BLaER1 (cell line): Measurements from ENCODE around the gene JARID2.

Experiments
- H3K27ac ChIP-seq: shearing (Covaris generic); formaldehyde crosslinking; 2 replicates; pipeline ENCODE4 v1.8.1; 2022
- H3K27me3 ChIP-seq: shearing (Covaris generic); formaldehyde crosslinking; 2 replicates; pipeline ENCODE4 v1.8.1; 2022
- H3K36me3 ChIP-seq: shearing (Covaris generic); formaldehyde crosslinking; 2 replicates; pipeline ENCODE4 v1.8.1; 2022
- H3K4me1 ChIP-seq: shearing (Covaris generic); formaldehyde crosslinking; 2 replicates; pipeline ENCODE4 v1.8.1; 2022
- H3K4me2 ChIP-seq: shearing (Covaris generic); formaldehyde crosslinking; 2 replicates; pipeline ENCODE4 v1.8.1; 2022
- H3K4me3 ChIP-seq: shearing (Covaris generic); formaldehyde crosslinking; 2 replicates; pipeline ENCODE4 v1.8.1; 2022
- H3K9ac ChIP-seq: shearing (Covaris generic); formaldehyde crosslinking; 2 replicates; pipeline ENCODE4 v1.8.1; 2022
- H3K9me3 ChIP-seq: shearing (Covaris generic); formaldehyde crosslinking; 2 replicates; pipeline ENCODE4 v1.8.1; 2022
- H4K20me1 ChIP-seq: shearing (Covaris generic); formaldehyde crosslinking; 2 replicates; pipeline ENCODE4 v1.8.1; 2022
- Cebpa-rat ChIP-seq: shearing (Covaris generic); IDR thresholded peaks from 2 replicates; pipeline ENCODE4 v1.8.1; 2022

JARID2 gene

DNA sequence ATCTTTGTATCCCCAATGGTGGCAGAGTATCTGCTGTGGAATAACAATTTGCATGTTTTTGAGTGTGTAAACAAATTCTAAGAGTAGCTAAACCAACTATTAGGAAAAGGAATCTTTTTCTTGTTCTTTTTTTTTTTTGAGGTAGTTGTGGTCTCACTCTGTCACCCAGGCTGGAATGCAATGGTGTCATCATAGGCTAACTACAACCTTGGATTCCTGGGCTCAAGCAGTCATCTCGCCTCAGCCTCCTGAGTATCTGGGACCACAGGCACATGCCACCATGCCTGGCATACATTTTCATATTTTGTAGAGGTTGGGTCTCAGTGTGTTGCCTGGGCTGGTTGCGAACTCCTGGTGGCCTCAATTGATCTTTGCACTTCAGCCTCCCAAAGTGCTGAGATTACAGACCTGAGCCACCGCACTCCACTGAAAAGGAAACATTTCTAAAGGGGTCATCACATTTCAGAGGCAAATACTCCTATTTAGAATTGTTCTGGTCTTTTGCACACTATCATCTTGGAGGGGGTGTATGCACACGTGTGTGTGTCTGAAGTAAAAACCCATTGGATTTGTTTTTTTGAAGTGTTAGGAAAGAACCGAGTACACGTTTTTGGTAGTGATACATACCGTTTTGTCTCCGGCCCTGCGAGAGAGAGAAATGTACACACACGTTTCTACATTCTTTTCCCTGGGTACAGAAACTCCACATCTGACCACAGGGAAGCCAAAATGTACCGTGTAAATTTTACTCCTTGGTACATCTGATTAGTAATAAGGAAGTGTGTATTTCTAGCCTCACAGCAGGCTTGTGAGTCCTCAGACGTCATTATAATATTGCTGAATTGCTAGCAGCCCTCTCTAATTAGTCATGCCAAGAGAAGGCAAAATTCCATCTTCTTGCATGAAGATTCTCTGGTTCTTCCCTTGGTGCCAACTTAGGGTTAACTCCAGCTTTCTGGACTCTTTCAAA lies 183.6 kb downstream of the JARID2 start:
- Histone ChIP-seq H3K27me3 (no peaks in the 10 kb centered on the region), H3K4me2 (peak overlapping the region; percentile 73), H3K4me3 (no peak overlapping the region), H3K36me3 (peaks cover 21% of the 10 kb centered on the region), H3K27ac (peak overlapping the region; percentile 7; the same call in 1 of the 2 replicates), H4K20me1 (peaks cover 100% of the 10 kb centered on the region), H3K4me1 (peaks cover 100% of the 10 kb centered on the region), H3K9me3 (peaks cover under 1% of the 10 kb centered on the region; the same call in 1 of the 2 replicates), H3K9ac (0 out of 2 replicates have a peak overlapping the region, but pooled peaks have one; percentile 5)
- TF ChIP-seq Cebpa-rat: no peak

- H3K4me3 ChIP-seq: no peak overlapping the region
- peaks cover 100% of the 10 kb centered on the region for H3K4me1 ChIP-seq
- no peaks in the 10 kb centered on the region for H3K27me3 ChIP-seq
- H3K9ac ChIP-seq: no peak overlapping the region
- peaks cover 100% of the 10 kb centered on the region for H4K20me1 ChIP-seq
- no peak overlapping the region for H3K27ac ChIP-seq
- peak overlapping the region; percentile 92 for H3K4me2 ChIP-seq
- peaks cover 14% of the 10 kb centered on the region for H3K36me3 ChIP-seq
- no peak for TF ChIP-seq Cebpa-rat
- peaks cover 7% of the 10 kb centered on the region for H3K9me3 ChIP-seq
Observed at GRCh38 chr6:15430186-15430585, 184.3 kb downstream of the JARID2 start.

GRCh38 chr6:15430931-15431405 lies 185.1 kb downstream of the JARID2 start:
- H3K9ac ChIP-seq: 0 out of 2 replicates have a peak overlapping the region, but pooled peaks have one; percentile 71
- TF ChIP-seq Cebpa-rat: no peak

GRCh38 chr6:15431762-15432483 lies 186.1 kb downstream of the JARID2 start:
- Histone ChIP-seq H3K27me3 (no peaks in the 10 kb centered on the region), H3K9ac (peak overlapping the region; percentile 71), H3K9me3 (peaks cover 9% of the 10 kb centered on the region), H3K36me3 (0 out of 2 replicates have a peak, but pooled peaks cover 4% of the 10 kb centered on the region), H3K4me2 (peak overlapping the region; percentile 92), H3K4me3 (peak overlapping the region; percentile 50), H3K27ac (peak overlapping the region; percentile 79), H3K4me1 (peaks cover 100% of the 10 kb centered on the region), H4K20me1 (peaks cover 100% of the 10 kb centered on the region)
- TF ChIP-seq Cebpa-rat: no peak

More at GRCh38 chr6:15430931-15431405, 185.1 kb downstream of the JARID2 start:
- H3K4me1 ChIP-seq: peaks cover 100% of the 10 kb centered on the region
- no peaks in the 10 kb centered on the region for H3K27me3 ChIP-seq
- H3K27ac ChIP-seq: peak overlapping the region; percentile 79
- H3K9me3 ChIP-seq: peaks cover 9% of the 10 kb centered on the region
- peak overlapping the region; percentile 92 for H3K4me2 ChIP-seq
- peaks cover 100% of the 10 kb centered on the region for H4K20me1 ChIP-seq
- no peak overlapping the region for H3K4me3 ChIP-seq
- peaks cover 6% of the 10 kb centered on the region; the same call in 1 of the 2 replicates for H3K36me3 ChIP-seq

DNA sequence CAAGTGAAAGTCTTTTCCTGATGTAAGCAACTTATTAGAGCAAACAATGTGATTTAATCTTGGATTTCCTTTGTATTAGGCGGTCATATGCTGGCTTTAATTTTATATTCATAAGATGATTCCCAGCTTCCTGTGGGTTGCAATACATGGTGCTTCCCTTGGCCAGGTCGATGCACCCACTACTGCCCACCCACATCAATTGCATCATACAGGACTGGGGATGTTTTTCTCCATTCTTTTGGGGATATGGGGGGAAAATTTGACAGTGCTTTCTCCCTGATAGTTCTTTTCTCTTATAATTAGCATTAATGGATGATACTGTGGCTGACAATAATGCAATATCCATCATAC lies 187.6 kb downstream of the JARID2 start:
- TF ChIP-seq Cebpa-rat: no peak
- Histone ChIP-seq H3K4me3 (no peak overlapping the region), H3K36me3 (0 out of 2 replicates have a peak, but pooled peaks cover under 1% of the 10 kb centered on the region), H3K27me3 (no peaks in the 10 kb centered on the region), H3K27ac (peak overlapping the region; percentile 79), H3K9ac (peak overlapping the region; percentile 43; the same call in 1 of the 2 replicates), H4K20me1 (peaks cover 100% of the 10 kb centered on the region), H3K4me1 (peaks cover 100% of the 10 kb centered on the region), H3K9me3 (peaks cover 9% of the 10 kb centered on the region), H3K4me2 (peak overlapping the region; percentile 92)

- H3K9ac ChIP-seq: no peak overlapping the region
- no peaks in the 10 kb centered on the region for H3K27me3 ChIP-seq
- peaks cover 9% of the 10 kb centered on the region for H3K9me3 ChIP-seq
- TF ChIP-seq Cebpa-rat: no peak
- peaks cover 100% of the 10 kb centered on the region for H4K20me1 ChIP-seq
- peaks cover 100% of the 10 kb centered on the region for H3K4me1 ChIP-seq
- peak overlapping the region; percentile 79 for H3K27ac ChIP-seq
- H3K36me3 ChIP-seq: no peaks in the 10 kb centered on the region
- no peak overlapping the region for H3K4me3 ChIP-seq
- peak overlapping the region; percentile 92 for H3K4me2 ChIP-seq
Observed at GRCh38 chr6:15434263-15434662, 188.4 kb downstream of the JARID2 start.

DNA sequence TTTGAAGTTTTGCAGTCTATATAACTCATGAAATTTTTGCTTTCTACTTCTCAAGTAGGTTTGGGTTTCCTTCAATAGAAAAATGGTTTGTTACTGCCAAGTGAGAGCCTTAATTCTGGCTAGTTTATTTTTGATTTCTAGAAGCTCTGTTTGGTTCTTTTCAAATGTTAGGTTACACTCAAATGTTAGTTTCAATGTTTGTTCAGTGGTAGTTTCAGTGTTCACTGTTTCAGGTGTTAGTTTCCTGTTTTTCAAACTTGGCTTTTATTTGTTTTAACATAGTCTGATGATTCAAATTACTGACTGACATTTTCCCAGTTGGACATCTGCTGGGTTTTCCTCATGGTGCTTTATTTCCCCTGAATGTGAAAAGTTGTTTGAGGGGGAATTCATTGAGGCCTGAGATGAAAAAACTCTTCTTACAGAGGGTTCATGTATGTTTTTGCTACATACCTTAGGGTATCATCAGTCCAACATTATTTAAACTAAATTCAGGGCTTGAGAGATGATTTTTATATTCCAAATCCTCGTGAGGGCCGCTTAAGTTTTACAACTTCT lies 189.0 kb downstream of the JARID2 start:
- H3K4me2 ChIP-seq: peak overlapping the region; percentile 92
- no peak overlapping the region for H3K9ac ChIP-seq
- peaks cover 100% of the 10 kb centered on the region for H3K4me1 ChIP-seq
- H4K20me1 ChIP-seq: peaks cover 100% of the 10 kb centered on the region
- no peak overlapping the region for H3K4me3 ChIP-seq
- H3K27me3 ChIP-seq: no peaks in the 10 kb centered on the region
- H3K9me3 ChIP-seq: peaks cover 9% of the 10 kb centered on the region
- no peak for TF ChIP-seq Cebpa-rat
- no peaks in the 10 kb centered on the region for H3K36me3 ChIP-seq
- peak overlapping the region; percentile 11; the same call in 1 of the 2 replicates for H3K27ac ChIP-seq

DNA sequence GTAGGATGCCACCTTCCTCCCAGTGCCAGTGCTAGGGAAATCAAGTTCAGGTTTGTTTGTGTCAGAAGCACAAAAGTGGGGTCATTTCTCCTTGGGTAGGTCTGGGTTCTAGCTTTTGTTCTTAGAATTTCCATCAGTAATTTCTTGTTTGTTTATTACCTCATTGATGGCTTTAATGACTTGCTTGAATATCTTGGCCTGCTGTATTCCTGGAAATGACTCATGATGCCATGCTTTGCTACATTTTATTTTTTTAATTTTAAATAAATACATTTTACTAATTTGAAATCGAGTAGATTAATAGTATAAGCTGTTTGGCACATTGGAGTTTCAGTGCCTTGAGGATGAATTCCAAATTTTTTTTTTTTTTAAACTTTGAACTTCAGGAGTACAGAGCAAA lies 189.6 kb downstream of the JARID2 start:
- H3K4me3 ChIP-seq: no peak overlapping the region
- H3K36me3 ChIP-seq: no peaks in the 10 kb centered on the region
- H3K4me1 ChIP-seq: peaks cover 100% of the 10 kb centered on the region
- peaks cover 9% of the 10 kb centered on the region for H3K9me3 ChIP-seq
- H3K27ac ChIP-seq: peak overlapping the region; percentile 11; the same call in 1 of the 2 replicates
- H3K27me3 ChIP-seq: no peaks in the 10 kb centered on the region
- peaks cover 100% of the 10 kb centered on the region for H4K20me1 ChIP-seq
- H3K9ac ChIP-seq: no peak overlapping the region
- H3K4me2 ChIP-seq: peak overlapping the region; percentile 73
- no peak for TF ChIP-seq Cebpa-rat

GRCh38 chr6:15436451-15436850 lies 190.6 kb downstream of the JARID2 start:
- H3K4me2 ChIP-seq: peak overlapping the region; percentile 73
- no peak overlapping the region for H3K4me3 ChIP-seq
- H3K4me1 ChIP-seq: peaks cover 100% of the 10 kb centered on the region
- peaks cover 100% of the 10 kb centered on the region for H4K20me1 ChIP-seq
- H3K27ac ChIP-seq: 0 out of 2 replicates have a peak overlapping the region, but pooled peaks have one; percentile 54
- no peaks in the 10 kb centered on the region for H3K27me3 ChIP-seq
- no peak for TF ChIP-seq Cebpa-rat
- no peaks in the 10 kb centered on the region for H3K36me3 ChIP-seq
- H3K9ac ChIP-seq: no peak overlapping the region
- H3K9me3 ChIP-seq: peaks cover 9% of the 10 kb centered on the region
